Stomach (tissue), 4 donors: ENCODE data around the gene CLIP4.

Experiments
- CTCF ChIP-seq, 7 experiments: fragments of 450-650 bp in 4 of 7; fragments of 200-600 bp in 3 of 7; sonication (generic) in 3 of 7; IDR thresholded peaks; one replicate each; pipeline ENCODE4 v1.5.1; 2016 to 2019; ENCODE audit warnings: antibody characterized with exemption in 7 of 7, control low read depth in 2 of 7, mild to moderate bottlenecking in 1 of 7
- POLR2A ChIP-seq, 4 donors: fragments of 450-650 bp; IDR thresholded peaks; one replicate each; pipeline ENCODE4 v1.6.1; 2016; ENCODE audit warnings: antibody characterized with exemption in 4 of 4, control low read depth in 2 of 4, mild to moderate bottlenecking in 1 of 4, moderate library complexity in 1 of 4
- POLR2AphosphoS5 ChIP-seq, 3 donors: sonication (generic); formaldehyde crosslinking; IDR thresholded peaks; one replicate each; pipeline ENCODE4 v1.6.1; 2016; ENCODE audit warnings: antibody characterized with exemption in 3 of 3

- TF ChIP-seq CTCF (IDR thresholded peaks at IDR 0.05) (no peak), POLR2A (IDR thresholded peaks at IDR 0.05) (no peak), POLR2AphosphoS5 (IDR thresholded peaks at IDR 0.05) (no peak)
Observed at GRCh38 chr2:29143657-29144056, 28.4 kb downstream of the CLIP4 start.
